ENCODE data around the gene PSMB1.

DNA sequence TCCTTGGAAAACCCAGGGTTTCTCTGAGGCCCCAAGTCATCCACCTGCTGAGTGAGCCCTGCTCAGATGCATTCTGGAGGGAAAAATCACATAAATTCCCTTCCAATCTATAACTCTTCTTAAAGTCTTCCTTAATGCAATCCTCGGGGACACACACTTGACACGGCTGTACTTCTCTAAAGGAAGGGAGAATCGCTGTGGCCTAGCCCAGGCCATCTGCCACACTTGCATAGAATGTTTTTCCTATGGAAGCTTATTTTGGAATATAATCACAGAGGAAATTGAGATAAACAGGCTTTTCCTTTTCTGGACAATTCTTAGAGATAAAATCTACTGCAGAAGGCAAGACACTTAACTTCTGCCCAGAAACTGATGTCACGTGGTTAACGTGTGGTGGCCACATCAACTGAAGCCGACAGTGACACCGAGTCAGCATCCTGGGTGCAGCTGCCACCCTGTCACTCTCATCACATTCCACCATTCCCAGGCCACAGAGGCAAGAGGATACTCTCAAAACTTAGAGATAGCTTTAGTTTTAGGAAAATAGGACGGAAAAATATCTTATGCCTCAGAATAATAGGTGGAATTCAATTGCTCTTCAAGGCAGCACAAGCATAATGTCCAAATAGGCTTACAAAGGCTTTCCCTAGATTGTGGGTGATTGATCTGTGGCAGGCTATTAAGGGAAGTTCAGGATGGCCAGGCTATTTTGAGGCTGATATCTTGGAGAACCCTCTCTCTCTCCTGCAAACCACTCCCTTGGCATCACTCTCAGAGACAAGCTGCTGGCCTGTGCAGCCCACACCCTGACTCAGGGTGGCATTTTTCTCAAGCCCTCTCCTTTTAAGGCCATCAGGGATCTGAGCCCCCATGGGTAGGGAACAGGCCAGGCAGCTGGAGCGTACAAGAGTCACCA, 29.6 kb downstream of the PSMB1 start:
- TF ChIP-seq, protein P1, sequence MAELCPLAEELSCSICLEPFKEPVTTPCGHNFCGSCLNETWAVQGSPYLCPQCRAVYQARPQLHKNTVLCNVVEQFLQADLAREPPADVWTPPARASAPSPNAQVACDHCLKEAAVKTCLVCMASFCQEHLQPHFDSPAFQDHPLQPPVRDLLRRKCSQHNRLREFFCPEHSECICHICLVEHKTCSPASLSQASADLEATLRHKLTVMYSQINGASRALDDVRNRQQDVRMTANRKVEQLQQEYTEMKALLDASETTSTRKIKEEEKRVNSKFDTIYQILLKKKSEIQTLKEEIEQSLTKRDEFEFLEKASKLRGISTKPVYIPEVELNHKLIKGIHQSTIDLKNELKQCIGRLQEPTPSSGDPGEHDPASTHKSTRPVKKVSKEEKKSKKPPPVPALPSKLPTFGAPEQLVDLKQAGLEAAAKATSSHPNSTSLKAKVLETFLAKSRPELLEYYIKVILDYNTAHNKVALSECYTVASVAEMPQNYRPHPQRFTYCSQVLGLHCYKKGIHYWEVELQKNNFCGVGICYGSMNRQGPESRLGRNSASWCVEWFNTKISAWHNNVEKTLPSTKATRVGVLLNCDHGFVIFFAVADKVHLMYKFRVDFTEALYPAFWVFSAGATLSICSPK (IDR thresholded peaks at IDR 0.05; ENCODE audit: borderline replicate concordance) = no peak
- TF ChIP-seq, protein P2, sequence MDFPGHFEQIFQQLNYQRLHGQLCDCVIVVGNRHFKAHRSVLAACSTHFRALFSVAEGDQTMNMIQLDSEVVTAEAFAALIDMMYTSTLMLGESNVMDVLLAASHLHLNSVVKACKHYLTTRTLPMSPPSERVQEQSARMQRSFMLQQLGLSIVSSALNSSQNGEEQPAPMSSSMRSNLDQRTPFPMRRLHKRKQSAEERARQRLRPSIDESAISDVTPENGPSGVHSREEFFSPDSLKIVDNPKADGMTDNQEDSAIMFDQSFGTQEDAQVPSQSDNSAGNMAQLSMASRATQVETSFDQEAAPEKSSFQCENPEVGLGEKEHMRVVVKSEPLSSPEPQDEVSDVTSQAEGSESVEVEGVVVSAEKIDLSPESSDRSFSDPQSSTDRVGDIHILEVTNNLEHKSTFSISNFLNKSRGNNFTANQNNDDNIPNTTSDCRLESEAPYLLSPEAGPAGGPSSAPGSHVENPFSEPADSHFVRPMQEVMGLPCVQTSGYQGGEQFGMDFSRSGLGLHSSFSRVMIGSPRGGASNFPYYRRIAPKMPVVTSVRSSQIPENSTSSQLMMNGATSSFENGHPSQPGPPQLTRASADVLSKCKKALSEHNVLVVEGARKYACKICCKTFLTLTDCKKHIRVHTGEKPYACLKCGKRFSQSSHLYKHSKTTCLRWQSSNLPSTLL (IDR thresholded peaks at IDR 0.05) = no peak

Data from K562 (cell line).